Measurements from ENCODE around the gene TPT1. TPM values are rescaled to one million over a fixed set of nuclear protein-coding genes. Genes with fewer than 3 reads are reported as not detected.
A peak's percentile ranks its signal among the peaks of the same experiment; 100 is the strongest.

TPT1 gene
- total and polyA plus RNA-seq, 7 experiments from 2014 or later: 3,943 to 13,134 (median 5,986) TPM

- ATAC-seq (no peak), DNase-seq (no peak)
- ChIA-PET POLR2A (interaction anchor here (0.6 to 3.6 kb wide), 6 partner anchors 8 to 130 kb away, joined by 3 to 22 read pairs (median 3); partner anchors contain the start of gene TPT1), CTCF (interaction anchor here (0.7 to 0.9 kb wide), 3 partner anchors 33 to 285 kb away, joined by 3 to 5 read pairs (median 5); no protein-coding TSS in a partner anchor)
- Mint-ChIP-seq H3K27me3 (no peaks in the 10 kb centered on the region), H3K9me3 (peaks cover 0 to 2% (median 0%) of the 10 kb centered on the region in 11 donors), H3K4me3 (peak overlapping the region in 3 of 10 donors; percentile 7 to 33 (median 20)), H3K27ac (peak overlapping the region in 8 of 9 donors; percentile 53 to 92 (median 84)), H3K4me1 (peaks cover 66 to 99% (median 89%) of the 10 kb centered on the region in 7 donors), H3K36me3 (peaks cover 5 to 34% (median 16%) of the 10 kb centered on the region in 5 donors)
- no peak overlapping the region for H3K4me3 ChIP-seq (ENCODE audit: low read length)
- H3K36me3 ChIP-seq (ENCODE audit: control insufficient read depth in 2 of 3, insufficient read depth in 3 of 3, low read length in 3 of 3): peaks cover 7 to 19% (median 11%) of the 10 kb centered on the region in 3 experiments
- intact Hi-C loops (cut with micrococcal nuclease): loop anchor here in 1 of 2 donors (5.0 kb wide), 1 partner anchor 35 kb away; no protein-coding TSS in a partner anchor
- peak overlapping the region; percentile 32 for H3K27ac ChIP-seq (ENCODE audit: low read depth, low read length)
- peaks cover 49 to 63% of the 10 kb centered on the region in 2 donors for H3K4me1 ChIP-seq (ENCODE audit: control insufficient read depth in 2 of 2, insufficient read depth in 2 of 2, low read length in 2 of 2)
- no peaks in the 10 kb centered on the region for H3K27me3 ChIP-seq (ENCODE audit: control insufficient read depth in 2 of 2, insufficient read depth in 2 of 2, low read length in 2 of 2)
- no peaks in the 10 kb centered on the region for H3K9me3 ChIP-seq (ENCODE audit: control insufficient read depth in 2 of 3, low read length in 3 of 3)
Measured at GRCh38 chr13:45332036-45332830, 8.8 kb downstream of the TPT1 start.

- H3K36me3 ChIP-seq (ENCODE audit: control insufficient read depth in 2 of 3, insufficient read depth in 3 of 3, low read length in 3 of 3): peaks cover 4 to 15% (median 7%) of the 10 kb centered on the region in 3 experiments
- Mint-ChIP-seq H3K4me3 (peak overlapping the region in 2 of 10 donors; percentile 5 to 7), H3K27ac (peak overlapping the region in 8 of 9 donors; percentile 26 to 92 (median 84)), H3K27me3 (no peaks in the 10 kb centered on the region), H3K9me3 (peaks cover 0 to 2% (median 0%) of the 10 kb centered on the region in 11 donors), H3K4me1 (peaks cover 64 to 98% (median 88%) of the 10 kb centered on the region in 7 donors), H3K36me3 (peaks cover 0 to 29% (median 11%) of the 10 kb centered on the region in 5 donors)
- CTCF ChIA-PET: interaction anchor here (2.0 kb wide), 1 partner anchor 8 kb away, joined by 7 read pairs; no protein-coding TSS in a partner anchor
- no peaks in the 10 kb centered on the region for H3K27me3 ChIP-seq (ENCODE audit: control insufficient read depth in 2 of 2, insufficient read depth in 2 of 2, low read length in 2 of 2)
- H3K9me3 ChIP-seq (ENCODE audit: control insufficient read depth in 2 of 3, low read length in 3 of 3): no peaks in the 10 kb centered on the region
- H3K27ac ChIP-seq (ENCODE audit: low read depth, low read length): no peak overlapping the region
- intact Hi-C loops (cut with micrococcal nuclease): loop anchor here in 1 of 2 donors (5.0 kb wide), 1 partner anchor 36 kb away; no protein-coding TSS in a partner anchor
- peaks cover 48 to 67% of the 10 kb centered on the region in 2 donors for H3K4me1 ChIP-seq (ENCODE audit: control insufficient read depth in 2 of 2, insufficient read depth in 2 of 2, low read length in 2 of 2)
- no peak overlapping the region for H3K4me3 ChIP-seq (ENCODE audit: low read length)
- no peak for DNase-seq
- ATAC-seq: no peak
- POLR2A ChIA-PET: interaction anchor here (0.6 to 3.6 kb wide), 4 partner anchors 9 to 1057 kb away, joined by 3 to 22 read pairs (median 3); partner anchors contain the start of gene TPT1
Measured at GRCh38 chr13:45331692-45332035, 9.3 kb downstream of the TPT1 start.

GRCh38 chr13:45331123-45331619 lies 9.8 kb downstream of the TPT1 start:
- Mint-ChIP-seq H3K4me1 (peaks cover 61 to 93% (median 83%) of the 10 kb centered on the region in 7 donors), H3K9me3 (peaks cover 0 to 2% (median 0%) of the 10 kb centered on the region in 11 donors), H3K4me3 (peak overlapping the region in 4 of 10 donors; percentile 4 to 10 (median 6)), H3K27ac (peak overlapping the region in 8 of 9 donors; percentile 26 to 92 (median 84)), H3K27me3 (no peaks in the 10 kb centered on the region), H3K36me3 (peaks cover 0 to 24% (median 6%) of the 10 kb centered on the region in 5 donors)
- Histone ChIP-seq H3K4me1 (ENCODE audit: control insufficient read depth in 2 of 2, insufficient read depth in 2 of 2, low read length in 2 of 2) (peaks cover 46 to 67% of the 10 kb centered on the region in 2 donors), H3K9me3 (ENCODE audit: control insufficient read depth in 2 of 3, low read length in 3 of 3) (no peaks in the 10 kb centered on the region), H3K27me3 (ENCODE audit: control insufficient read depth in 2 of 2, insufficient read depth in 2 of 2, low read length in 2 of 2) (no peaks in the 10 kb centered on the region), H3K4me3 (ENCODE audit: low read length) (no peak overlapping the region), H3K36me3 (ENCODE audit: control insufficient read depth in 2 of 3, insufficient read depth in 3 of 3, low read length in 3 of 3) (peaks cover 0 to 10% (median 2%) of the 10 kb centered on the region in 3 experiments), H3K27ac (ENCODE audit: low read depth, low read length) (no peak overlapping the region)
- ATAC-seq (no peak), DNase-seq (no peak)
- intact Hi-C loops (cut with micrococcal nuclease): loop anchor here in 1 of 2 donors (5.0 kb wide), 1 partner anchor 36 kb away; no protein-coding TSS in a partner anchor
- POLR2A ChIA-PET: interaction anchor here (0.7 to 3.6 kb wide), 4 partner anchors 9 to 1056 kb away, joined by 3 to 22 read pairs (median 3); partner anchors contain the start of gene TPT1
- CTCF ChIA-PET: interaction anchor here (0.8 to 2.0 kb wide), 2 partner anchors 9 to 284 kb away, joined by 3 to 7 read pairs; no protein-coding TSS in a partner anchor

DNA sequence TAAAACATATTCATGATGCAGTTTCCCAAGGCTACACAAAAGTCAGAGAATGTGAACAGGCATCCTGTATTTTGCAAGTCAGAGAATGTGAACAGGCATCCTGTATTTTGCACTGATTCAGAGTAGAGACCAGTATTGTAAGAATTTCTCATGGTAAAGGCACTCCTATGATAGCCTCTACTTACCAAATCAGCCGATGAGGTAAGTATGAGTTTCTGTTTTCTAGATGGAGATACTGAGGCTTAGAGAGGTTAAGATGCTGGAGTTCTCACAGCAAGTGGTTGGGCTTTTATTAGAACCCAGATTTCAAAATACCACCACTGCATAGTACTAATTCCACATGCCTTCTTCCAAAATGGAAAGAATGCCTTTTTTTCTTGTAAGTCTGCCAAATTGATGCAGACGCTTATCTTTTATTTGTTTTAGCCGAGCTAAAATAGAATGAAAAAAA lies 12.3 kb downstream of the TPT1 start:
- Histone ChIP-seq H3K36me3 (ENCODE audit: control insufficient read depth in 2 of 3, insufficient read depth in 3 of 3, low read length in 3 of 3) (no peaks in the 10 kb centered on the region), H3K27ac (ENCODE audit: low read depth, low read length) (no peak overlapping the region), H3K9me3 (ENCODE audit: control insufficient read depth in 2 of 3, low read length in 3 of 3) (no peaks in the 10 kb centered on the region), H3K4me3 (ENCODE audit: low read length) (no peak overlapping the region), H3K27me3 (ENCODE audit: control insufficient read depth in 2 of 2, insufficient read depth in 2 of 2, low read length in 2 of 2) (no peaks in the 10 kb centered on the region), H3K4me1 (ENCODE audit: control insufficient read depth in 2 of 2, insufficient read depth in 2 of 2, low read length in 2 of 2) (peaks cover 25 to 51% of the 10 kb centered on the region in 2 donors)
- ChIA-PET POLR2A (interaction anchor here (3.6 kb wide), 1 partner anchor 12 kb away, joined by 22 read pairs; the partner anchor contains the start of gene TPT1), CTCF (no interaction called here)
- no peaks in the 10 kb centered on the region for H3K27me3 Mint-ChIP-seq
- no peaks in the 10 kb centered on the region for H3K9me3 Mint-ChIP-seq
- peaks cover 41 to 79% (median 67%) of the 10 kb centered on the region in 7 donors for H3K4me1 Mint-ChIP-seq
- H3K27ac Mint-ChIP-seq: peak overlapping the region in 6 of 9 donors; percentile 17 to 92 (median 78)
- peaks cover 0 to 13% (median 0%) of the 10 kb centered on the region in 5 donors for H3K36me3 Mint-ChIP-seq
- no peak for DNase-seq
- intact Hi-C loops (cut with micrococcal nuclease): loop anchor here in 1 of 2 donors (1.0 kb wide), 1 partner anchor 13 kb away; the partner anchor contains the start of gene TPT1
- H3K4me3 Mint-ChIP-seq: peak overlapping the region in 7 of 10 donors; percentile 13 to 69 (median 50)
- no peak for ATAC-seq

- Histone ChIP-seq H3K27ac (ENCODE audit: low read depth, low read length) (no peak overlapping the region), H3K36me3 (ENCODE audit: control insufficient read depth in 2 of 3, insufficient read depth in 3 of 3, low read length in 3 of 3) (no peaks in the 10 kb centered on the region), H3K27me3 (ENCODE audit: control insufficient read depth in 2 of 2, insufficient read depth in 2 of 2, low read length in 2 of 2) (no peaks in the 10 kb centered on the region), H3K4me3 (ENCODE audit: low read length) (no peak overlapping the region), H3K4me1 (ENCODE audit: control insufficient read depth in 2 of 2, insufficient read depth in 2 of 2, low read length in 2 of 2) (peaks cover 14 to 39% of the 10 kb centered on the region in 2 donors), H3K9me3 (ENCODE audit: control insufficient read depth in 2 of 3, low read length in 3 of 3) (no peaks in the 10 kb centered on the region)
- POLR2A ChIA-PET: interaction anchor here (1.1 kb wide), 1 partner anchor 13 kb away, joined by 3 read pairs; the partner anchor contains the start of gene TPT1
- H3K27ac Mint-ChIP-seq: peak overlapping the region; percentile 40 to 92 (median 74)
- DNase-seq (peak in 1 of 9 donors; percentile 19), ATAC-seq (no peak)
- H3K9me3 Mint-ChIP-seq: no peaks in the 10 kb centered on the region
- H3K36me3 Mint-ChIP-seq: peaks cover 0 to 4% (median 0%) of the 10 kb centered on the region in 5 donors
- H3K27me3 Mint-ChIP-seq: no peaks in the 10 kb centered on the region
- CTCF ChIA-PET: no interaction called here
- intact Hi-C loops (cut with micrococcal nuclease): no loop called here
- H3K4me3 Mint-ChIP-seq: peak overlapping the region; percentile 24 to 79 (median 54)
- peaks cover 30 to 66% (median 54%) of the 10 kb centered on the region in 7 donors for H3K4me1 Mint-ChIP-seq
Measured at GRCh38 chr13:45327253-45327955, 13.6 kb downstream of the TPT1 start.
